SW480 (cell line): ENCODE results near the gene OLFM2.
"Not testable (repeated sequence)": the region's sequence is repeated elsewhere in the genome, so short reads cannot be mapped to it uniquely, and the experiment has no call there.

Source experiments
- DNase-seq: peaks from one replicate; pipeline ENCODE4 v3.0.0-alpha.2; 2016; ENCODE audit warnings: low spot score

The OLFM2 gene

GRCh38 chr19:9941671-9942070 is 5.4 kb upstream of the OLFM2 start:
- no peak for DNase-seq

- DNase-seq = no peak
Observed at GRCh38 chr19:9941231-9941630, 4.9 kb upstream of the OLFM2 start.

GRCh38 chr19:9940778-9941177 is 4.5 kb upstream of the OLFM2 start:
- DNase-seq = peak; percentile 60

- no peak for DNase-seq
Observed at GRCh38 chr19:9939301-9939913, 3.1 kb upstream of the OLFM2 start.

GRCh38 chr19:9937001-9937411 is 691 bp upstream of the OLFM2 start:
- no peak for DNase-seq

- DNase-seq = no peak
Observed at GRCh38 chr19:9935506-9936325, 599 bp downstream of the OLFM2 start.

GRCh38 chr19:9934132-9934950 is 2.0 kb downstream of the OLFM2 start:
- DNase-seq = peak; percentile 47

GRCh38 chr19:9932835-9933234 is 3.5 kb downstream of the OLFM2 start:
- DNase-seq = no peak

- no peak for DNase-seq
Observed at GRCh38 chr19:9931629-9932028, 4.7 kb downstream of the OLFM2 start.

- DNase-seq = no peak
Observed at GRCh38 chr19:9923440-9923839, 12.9 kb downstream of the OLFM2 start.

GRCh38 chr19:9922782-9923379 is 13.4 kb downstream of the OLFM2 start:
- not testable (repeated sequence) for DNase-seq

GRCh38 chr19:9917321-9917720 is 19.0 kb downstream of the OLFM2 start:
- DNase-seq = peak; percentile 61

GRCh38 chr19:9916719-9917118 is 19.6 kb downstream of the OLFM2 start:
- no peak for DNase-seq

GRCh38 chr19:9914315-9915207 is 21.8 kb downstream of the OLFM2 start:
- peak; percentile 72 for DNase-seq

GRCh38 chr19:9914001-9914314 is 22.4 kb downstream of the OLFM2 start:
- DNase-seq = no peak

GRCh38 chr19:9913237-9914000 is 22.9 kb downstream of the OLFM2 start:
- DNase-seq = no peak

GRCh38 chr19:9912551-9913236 is 23.6 kb downstream of the OLFM2 start:
- no peak for DNase-seq

- no peak for DNase-seq
Observed at GRCh38 chr19:9911524-9912185, 24.7 kb downstream of the OLFM2 start.

- no peak for DNase-seq
Observed at GRCh38 chr19:9910625-9911024, 25.7 kb downstream of the OLFM2 start.

GRCh38 chr19:9909251-9909650 is 27.1 kb downstream of the OLFM2 start:
- no peak for DNase-seq
